Spleen (tissue), 11 donors: ENCODE results near the gene RHBDL1. TPM values are rescaled to one million over a fixed set of nuclear protein-coding genes. Genes with fewer than 3 reads are reported as not detected.

Experiments
- DNase-seq: peaks from one replicate; pipeline ENCODE4 v3.0.0-alpha.2; 2020
- H3K27ac ChIP-seq, 8 donors: fragments of 200-600 bp; sonication (generic) in 7 of 8; 1 replicate in 4 of 8; 2 replicates in 4 of 8; pipeline versions ENCODE4 v1.5.0 to v1.8.0; 2016 to 2021; ENCODE audit warnings: inconsistent platforms in 4 of 8, mild to moderate bottlenecking in 4 of 8, moderate library complexity in 1 of 8
- H3K27me3 ChIP-seq, 7 donors: fragments of 200-600 bp; sonication (generic) in 6 of 7; replicated peaks in 1 of 7; 1 replicate in 4 of 7; 2 replicates in 3 of 7; pipeline versions ENCODE4 v1.5.0 to v1.8.0; 2016 to 2021; ENCODE audit warnings: inconsistent platforms in 3 of 7, mild to moderate bottlenecking in 1 of 7
- H3K36me3 ChIP-seq, 6 donors: fragments of 200-600 bp; sonication (generic) in 5 of 6; 1 replicate in 4 of 6; 2 replicates in 2 of 6; pipeline versions ENCODE4 v1.5.0 to v1.8.0; 2016 to 2021; ENCODE audit warnings: inconsistent platforms in 2 of 6
- H3K4me1 ChIP-seq, 6 donors: fragments of 200-600 bp; sonication (generic) in 5 of 6; 1 replicate in 3 of 6; 2 replicates in 3 of 6; pipeline versions ENCODE4 v1.5.0 to v1.8.0; 2016 to 2021; ENCODE audit warnings: inconsistent platforms in 3 of 6
- H3K4me3 ChIP-seq, 8 donors: fragments of 200-600 bp; sonication (generic) in 7 of 8; 1 replicate in 4 of 8; 2 replicates in 4 of 8; pipeline versions ENCODE4 v1.5.0 to v1.8.0; 2016 to 2021; ENCODE audit warnings: inconsistent platforms in 4 of 8, mild to moderate bottlenecking in 4 of 8, moderate library complexity in 2 of 8
- H3K9me3 ChIP-seq, 8 donors: fragments of 200-600 bp; sonication (generic) in 7 of 8; 1 replicate in 4 of 8; 2 replicates in 4 of 8; pipeline versions ENCODE4 v1.5.0 to v1.8.0; 2016 to 2021; ENCODE audit warnings: inconsistent platforms in 4 of 8
- POLR2A ChIP-seq, 3 donors: fragments of 450-650 bp; IDR thresholded peaks; one replicate each; pipeline ENCODE4 v1.5.1; 2017; ENCODE audit warnings: antibody characterized with exemption in 3 of 3, mild to moderate bottlenecking in 1 of 3
- POLR2AphosphoS5 ChIP-seq, 3 donors: sonication (generic); formaldehyde crosslinking; IDR thresholded peaks; one replicate each; pipeline ENCODE4 v1.5.1; 2017; ENCODE audit warnings: antibody characterized with exemption in 3 of 3
- WGBS, 5 donors: extraction: QIAGEN DNeasy Blood & Tissue Kit in 3 of 5; methylation state at CpG; one replicate each; pipeline versions ENCODE4 v1.1.5 to v1.1.7; 2013 to 2018; 5-methylcytosine and 5-hydroxymethylcytosine counted together
- intact Hi-C: fragments of 100-400 bp; cut with DNase I; formaldehyde crosslinking; loops from one replicate; pipeline ENCODE4 v1.15.0; 2023; ENCODE audit warnings: low total_unique reads
- polyA plus RNA-seq, 3 donors: library from polyadenylated mRNA; stranded (reverse); fragments of 200-250 nt; gene quantifications; one replicate each; pipeline ENCODE4 v1.2.1, GENCODE V29; 2013
- total RNA-seq, 7 donors: library from RNA; depleted of rRNA in 3 of 7; stranded (reverse); fragments of >200 nt in 3 of 7; fragmentation: NEBNext Ultra II Directional in 4 of 7; extraction: Animal tissue kit (Norgen Biotek cat#: 25700) in 4 of 7; gene quantifications; one replicate each; pipeline versions ENCODE4 v1.1.0 to v1.2.1, GENCODE V29; 2016 to 2021
- TF ChIP-seq, protein P1 (sequence below), 11 experiments: fragments of 200-600 bp in 7 of 11; fragments of 450-650 bp in 4 of 11; sonication (generic) in 4 of 11; IDR thresholded peaks in 8 of 11; conservative IDR thresholded peaks in 3 of 11; 1 replicate in 7 of 11; 2 replicates in 4 of 11; pipeline versions ENCODE4 v1.4.0 to v1.8.0; 2016 to 2021; ENCODE audit warnings: antibody characterized with exemption in 11 of 11, inconsistent platforms in 4 of 11, mild to moderate bottlenecking in 1 of 11
- donor health status: healthy with polysubstance abuse.
- donor health status: DM: no; HTN: no; CAD: no; lungs with moderate emphysema.
- donor health status: DM: no; HTN: no; CAD: no.
- donor health status: Bipolar disorder and iron deficiency.
- donor health status: healthy.
- donor health status: DM: no; HTN: no; CAD: no.
- donor health status: DM: yes; HTN: yes; CAD: no.

RHBDL1 gene
- total and polyA plus RNA-seq, 10 donors, result 0.37 to 2.0 (median 0.65) TPM

DNA sequence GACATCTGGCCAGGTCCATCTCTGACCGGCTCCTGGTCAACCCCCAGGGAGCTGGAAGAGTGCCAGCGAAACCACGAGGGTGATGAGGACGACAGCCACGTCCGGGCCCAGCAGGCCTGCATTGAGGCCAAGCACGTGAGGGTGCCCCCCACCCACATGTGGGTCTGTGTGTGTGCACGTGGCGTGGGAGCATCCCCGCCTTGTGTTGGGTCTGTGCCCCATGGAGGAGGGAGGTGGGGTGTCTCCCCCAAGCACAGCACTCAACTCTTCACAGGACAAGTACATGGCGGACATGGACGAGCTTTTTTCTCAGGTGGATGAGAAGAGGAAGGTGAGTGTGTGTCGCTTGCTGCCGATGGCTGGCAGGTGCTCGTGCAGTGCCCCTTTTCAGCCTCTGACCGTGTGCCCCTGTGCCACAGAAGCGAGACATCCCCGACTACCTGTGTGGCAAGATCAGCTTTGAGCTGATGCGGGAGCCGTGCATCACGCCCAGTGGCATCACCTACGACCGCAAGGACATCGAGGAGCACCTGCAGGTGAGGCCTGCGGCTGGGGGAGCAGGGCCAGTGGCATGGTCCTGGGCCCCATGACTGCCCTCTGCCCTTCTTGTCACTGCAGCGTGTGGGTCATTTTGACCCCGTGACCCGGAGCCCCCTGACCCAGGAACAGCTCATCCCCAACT lies 6.4 kb downstream of the RHBDL1 start:
- Histone ChIP-seq H3K4me1 (peaks cover 30 to 84% (median 70%) of the 10 kb centered on the region in 6 donors), H3K27ac (peak overlapping the region in 2 of 8 donors; percentile 95 to 97), H3K9me3 (no peaks in the 10 kb centered on the region), H3K4me3 (peak overlapping the region in 3 of 8 donors; percentile 73 to 86 (median 77)), H3K27me3 (peaks cover 0 to 13% (median 4%) of the 10 kb centered on the region in 7 donors), H3K36me3 (peaks cover 0 to 43% (median 25%) of the 10 kb centered on the region in 6 donors)
- DNase-seq, result no peak
- intact Hi-C loops, result no loop called here
- TF ChIP-seq POLR2AphosphoS5 (IDR thresholded peaks at IDR 0.05), result peak in 1 of 3 donors; percentile 36
- no peak for TF ChIP-seq POLR2A (IDR thresholded peaks at IDR 0.05)
- TF ChIP-seq, protein P1, sequence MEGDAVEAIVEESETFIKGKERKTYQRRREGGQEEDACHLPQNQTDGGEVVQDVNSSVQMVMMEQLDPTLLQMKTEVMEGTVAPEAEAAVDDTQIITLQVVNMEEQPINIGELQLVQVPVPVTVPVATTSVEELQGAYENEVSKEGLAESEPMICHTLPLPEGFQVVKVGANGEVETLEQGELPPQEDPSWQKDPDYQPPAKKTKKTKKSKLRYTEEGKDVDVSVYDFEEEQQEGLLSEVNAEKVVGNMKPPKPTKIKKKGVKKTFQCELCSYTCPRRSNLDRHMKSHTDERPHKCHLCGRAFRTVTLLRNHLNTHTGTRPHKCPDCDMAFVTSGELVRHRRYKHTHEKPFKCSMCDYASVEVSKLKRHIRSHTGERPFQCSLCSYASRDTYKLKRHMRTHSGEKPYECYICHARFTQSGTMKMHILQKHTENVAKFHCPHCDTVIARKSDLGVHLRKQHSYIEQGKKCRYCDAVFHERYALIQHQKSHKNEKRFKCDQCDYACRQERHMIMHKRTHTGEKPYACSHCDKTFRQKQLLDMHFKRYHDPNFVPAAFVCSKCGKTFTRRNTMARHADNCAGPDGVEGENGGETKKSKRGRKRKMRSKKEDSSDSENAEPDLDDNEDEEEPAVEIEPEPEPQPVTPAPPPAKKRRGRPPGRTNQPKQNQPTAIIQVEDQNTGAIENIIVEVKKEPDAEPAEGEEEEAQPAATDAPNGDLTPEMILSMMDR (IDR thresholded peaks at IDR 0.05 in 8 of 11, conservative IDR thresholded peaks at IDR 0.05 in 3 of 11), result no peak
- 78 to 86% (median 79%) methylated on average over 15 to 28 of the region's 28 CpGs for WGBS, 5 donors

DNA sequence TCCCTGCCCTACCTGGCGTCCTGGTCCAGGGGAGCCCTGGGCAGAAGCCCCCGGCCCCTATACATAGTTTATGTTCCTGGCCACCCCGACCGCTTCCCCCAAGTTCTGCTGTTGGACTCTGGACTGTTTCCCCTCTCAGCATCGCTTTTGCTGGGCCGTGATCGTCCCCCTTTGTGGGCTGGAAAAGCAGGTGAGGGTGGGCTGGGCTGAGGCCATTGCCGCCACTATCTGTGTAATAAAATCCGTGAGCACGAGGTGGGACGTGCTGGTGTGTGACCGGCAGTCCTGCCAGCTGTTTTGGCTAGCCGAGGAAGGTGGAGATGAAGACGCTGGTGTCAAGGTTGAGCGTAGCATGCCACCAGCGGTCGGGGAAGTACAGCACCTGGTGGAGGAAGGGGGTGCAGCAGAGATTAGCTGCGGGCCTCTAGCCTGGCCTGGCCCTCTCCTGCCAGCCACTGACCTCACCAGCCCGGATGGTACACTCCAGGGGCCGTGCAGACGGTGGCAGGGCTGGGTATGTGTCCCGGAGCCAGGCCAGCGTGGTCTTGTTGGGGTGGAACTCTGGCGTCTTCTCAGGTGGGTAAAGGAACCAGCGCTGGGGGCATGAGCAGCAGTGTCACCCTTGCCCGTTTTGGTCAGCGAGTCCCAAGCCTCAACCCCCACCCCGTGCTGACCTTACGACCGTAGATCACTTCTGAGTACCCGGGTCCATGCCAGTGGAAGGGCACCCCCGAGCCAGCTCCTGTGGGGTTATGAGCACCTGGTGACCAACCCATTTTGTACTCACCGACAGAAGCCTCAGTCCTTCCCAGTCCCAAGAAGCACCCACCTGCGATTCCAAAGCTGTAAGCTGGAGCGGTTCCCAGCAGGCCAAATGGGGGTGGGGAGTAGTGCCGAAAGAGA lies 7.3 kb downstream of the RHBDL1 start:
- intact Hi-C loops, result no loop called here
- Histone ChIP-seq H3K27ac (peak overlapping the region in 1 of 8 donors; percentile 90), H3K4me3 (peak overlapping the region in 4 of 8 donors; percentile 73 to 93 (median 83)), H3K27me3 (peaks cover 0 to 4% (median 0%) of the 10 kb centered on the region in 7 donors), H3K4me1 (peaks cover 30 to 81% (median 68%) of the 10 kb centered on the region in 6 donors), H3K36me3 (peaks cover 0 to 51% (median 32%) of the 10 kb centered on the region in 6 donors), H3K9me3 (no peaks in the 10 kb centered on the region)
- 83 to 93% (median 89%) methylated on average over 35 to 36 of the region's 36 CpGs for WGBS, 5 donors
- no peak for DNase-seq
- TF ChIP-seq, protein P1 (IDR thresholded peaks at IDR 0.05 in 8 of 11, conservative IDR thresholded peaks at IDR 0.05 in 3 of 11), result no peak
- TF ChIP-seq POLR2A (IDR thresholded peaks at IDR 0.05), result no peak
- TF ChIP-seq POLR2AphosphoS5 (IDR thresholded peaks at IDR 0.05), result peak in 1 of 3 donors; percentile 17

DNA sequence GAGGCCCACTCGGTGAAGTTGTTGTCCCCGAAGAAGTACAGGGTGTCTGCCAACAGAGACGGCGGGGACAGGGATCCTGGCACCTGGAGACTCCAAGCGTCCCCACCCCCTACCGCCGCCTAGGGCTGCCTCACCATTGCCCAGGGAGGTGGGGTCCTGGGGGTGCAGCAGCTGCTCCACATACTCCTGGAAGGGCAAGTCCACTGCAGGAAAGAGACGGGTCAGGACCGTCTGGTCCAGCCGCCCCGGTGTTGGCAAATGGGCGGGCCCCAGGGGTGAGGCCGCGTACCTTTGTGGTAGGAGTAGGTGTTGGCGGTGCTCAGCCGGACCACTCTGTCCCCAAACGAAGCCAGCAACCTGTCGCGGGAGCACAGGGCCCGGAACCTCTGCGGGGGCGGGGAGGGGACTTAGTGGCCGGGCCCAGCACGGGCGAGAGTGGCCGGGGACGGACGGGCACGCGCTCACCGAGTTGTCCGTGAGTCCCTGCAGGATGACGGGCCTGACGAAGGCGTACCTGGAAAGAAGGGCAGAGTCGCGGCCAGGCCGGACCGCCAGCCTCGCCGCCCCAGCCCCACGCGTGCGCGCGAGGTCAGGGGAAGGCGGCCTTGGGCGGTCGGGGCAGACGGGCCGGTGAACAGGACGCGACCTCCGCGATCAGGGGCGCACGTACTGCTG lies 8.1 kb downstream of the RHBDL1 start:
- peaks cover 30 to 87% (median 73%) of the 10 kb centered on the region in 6 donors for H3K4me1 ChIP-seq
- peak overlapping the region; percentile 56 to 93 (median 74) for H3K4me3 ChIP-seq
- intact Hi-C loops, result no loop called here
- no peaks in the 10 kb centered on the region for H3K27me3 ChIP-seq
- DNase-seq, result no peak
- peaks cover 0 to 56% (median 32%) of the 10 kb centered on the region in 6 donors for H3K36me3 ChIP-seq
- 24 to 41% (median 26%) methylated on average over 18 to 57 of the region's 57 CpGs for WGBS, 5 donors
- TF ChIP-seq, protein P1 (IDR thresholded peaks at IDR 0.05 in 8 of 11, conservative IDR thresholded peaks at IDR 0.05 in 3 of 11), result no peak
- peak in 1 of 3 donors; percentile 31 for TF ChIP-seq POLR2AphosphoS5 (IDR thresholded peaks at IDR 0.05)
- H3K27ac ChIP-seq, result peak overlapping the region; percentile 71 to 93 (median 86)
- no peaks in the 10 kb centered on the region for H3K9me3 ChIP-seq
